Fibroblast of mammary gland (primary cell): Measurements from ENCODE around the gene CAMK2A.
A peak's percentile ranks its signal among the peaks of the same experiment; 100 is the strongest.

ENCODE experiments used
- DNase-seq: peaks from one replicate; pipeline ENCODE4 v3.0.0-alpha.2; 2010; ENCODE audit warnings: low read depth
- H3K4me3 ChIP-seq: 2 replicates; pipeline ENCODE4 v1.5.1; 2011; ENCODE audit warnings: low read depth, mild to moderate bottlenecking, low read length, moderate library complexity; ENCODE audit not compliant: control insufficient read depth
- CTCF ChIP-seq: conservative IDR thresholded peaks from 2 replicates; pipeline ENCODE4 v1.5.1; 2011; ENCODE audit warnings: low read depth, low read length, inconsistent platforms; ENCODE audit not compliant: control insufficient read depth, insufficient read depth

The CAMK2A gene

GRCh38 chr5:150184006-150184405 is 105.6 kb downstream of the CAMK2A start:
- no peak for TF ChIP-seq CTCF
- no peak for DNase-seq
- H3K4me3 ChIP-seq = no peak overlapping the region

GRCh38 chr5:150183436-150183835 is 106.1 kb downstream of the CAMK2A start:
- no peak overlapping the region for H3K4me3 ChIP-seq
- DNase-seq = no peak
- TF ChIP-seq CTCF = no peak

- no peak for TF ChIP-seq CTCF
- no peak overlapping the region for H3K4me3 ChIP-seq
- no peak for DNase-seq
These were observed 106.8 kb downstream of the CAMK2A start for GRCh38 chr5:150182774-150183173.

GRCh38 chr5:150181766-150182545 is 107.6 kb downstream of the CAMK2A start:
- no peak for TF ChIP-seq CTCF
- DNase-seq = no peak
- H3K4me3 ChIP-seq = no peak overlapping the region

- DNase-seq = peak; percentile 70
- H3K4me3 ChIP-seq = no peak overlapping the region
- TF ChIP-seq CTCF = no peak
These were observed 108.5 kb downstream of the CAMK2A start for GRCh38 chr5:150181027-150181426.

- TF ChIP-seq CTCF = no peak
- peak; percentile 72 for DNase-seq
These were observed 109.1 kb downstream of the CAMK2A start for GRCh38 chr5:150180241-150181026.

More at GRCh38 chr5:150180241-150181026, 109.1 kb downstream of the CAMK2A start:
- H3K4me3 ChIP-seq = no peak overlapping the region
